MM.1S (cell line): ENCODE data around the gene CCDC88B.

ENCODE experiments used
- CTCF ChIP-seq: fragments of 300-600 bp; sonication (generic); IDR thresholded peaks from 2 replicates; pipeline ENCODE4 v1.5.1; 2016; ENCODE audit warnings: antibody characterized with exemption, low read length, mixed read lengths
- EZH2 ChIP-seq: fragments of 300-600 bp; sonication (generic); optimal IDR thresholded peaks from 2 replicates; pipeline ENCODE3; 2017; ENCODE audit warnings: low read depth, mild to moderate bottlenecking, antibody characterized with exemption, low read length, mixed read lengths
- EZH2phosphoT487 ChIP-seq: fragments of 300-600 bp; sonication (generic); IDR thresholded peaks from 2 replicates; pipeline ENCODE4 v1.6.1; 2018; ENCODE audit warnings: antibody characterized with exemption, low read length

- TF ChIP-seq CTCF, result no peak
- TF ChIP-seq EZH2phosphoT487, result no peak
- TF ChIP-seq EZH2, result no peak
Measured at GRCh38 chr11:64366751-64367150, 26.7 kb downstream of the CCDC88B start.
